Activated CD4-positive, alpha-beta T cell treated with anti-CD3 and anti-CD28 coated beads, Interleukin-2, amount 10 ng/mL, durations not matched to agents 24 days and 14 days (primary cell): ENCODE results near the gene TRAP1. TPM values are rescaled to one million over a fixed set of nuclear protein-coding genes. Genes with fewer than 3 reads are reported as not detected.

Experiments
- DNase-seq: peaks from one replicate; pipeline ENCODE4 v3.0.0; 2022
- H3K27ac Mint-ChIP-seq: one replicate; pipeline ENCODE4 v1.8.0; 2022; ENCODE audit warnings: mild to moderate bottlenecking, mixed read lengths
- H3K27me3 Mint-ChIP-seq: one replicate; pipeline ENCODE4 v1.8.0; 2022; ENCODE audit warnings: mixed read lengths
- H3K36me3 Mint-ChIP-seq: one replicate; pipeline ENCODE4 v1.8.0; 2022; ENCODE audit warnings: low read depth, mild to moderate bottlenecking, mixed read lengths
- H3K4me1 Mint-ChIP-seq: one replicate; pipeline ENCODE4 v1.8.0; 2021; ENCODE audit warnings: mixed read lengths
- H3K4me3 Mint-ChIP-seq: one replicate; pipeline ENCODE4 v1.8.0; 2022; ENCODE audit warnings: mild to moderate bottlenecking, moderate library complexity, mixed read lengths
- H3K9me3 Mint-ChIP-seq: one replicate; pipeline ENCODE4 v1.8.0; 2021; ENCODE audit warnings: mixed read lengths
- intact Hi-C: fragments of 100-400 bp; cut with micrococcal nuclease; formaldehyde crosslinking; loops from one replicate; pipeline ENCODE4 v1.15.1; 2023
- total RNA-seq: library from RNA; stranded (reverse); gene quantifications from 2 replicates; pipeline ENCODE4 v1.2.3, GENCODE V29; 2022

The TRAP1 gene
- total RNA-seq, 1 donor from 2014 or later = 421 TPM

GRCh38 chr16:3748307-3748706 lies 31.0 kb upstream of the TRAP1 start:
- Mint-ChIP-seq H3K9me3 (no peaks in the 10 kb centered on the region), H3K27me3 (no peaks in the 10 kb centered on the region), H3K4me1 (peaks cover 12% of the 10 kb centered on the region), H3K4me3 (no peak overlapping the region), H3K36me3 (peaks cover 53% of the 10 kb centered on the region), H3K27ac (no peak overlapping the region)
- intact Hi-C loops = loop anchor here (2.0 kb wide), 1 partner anchor 62 kb away; no protein-coding TSS in a partner anchor
- no peak for DNase-seq

GRCh38 chr16:3745751-3746355 lies 28.5 kb upstream of the TRAP1 start:
- Mint-ChIP-seq H3K27me3 (no peaks in the 10 kb centered on the region), H3K27ac (no peak overlapping the region), H3K4me1 (peaks cover 11% of the 10 kb centered on the region), H3K4me3 (no peak overlapping the region), H3K36me3 (peaks cover 52% of the 10 kb centered on the region), H3K9me3 (no peaks in the 10 kb centered on the region)
- no peak for DNase-seq
- intact Hi-C loops = no loop called here

- intact Hi-C loops = no loop called here
- Mint-ChIP-seq H3K4me1 (peaks cover 2% of the 10 kb centered on the region), H3K27ac (no peak overlapping the region), H3K9me3 (no peaks in the 10 kb centered on the region), H3K36me3 (peaks cover 53% of the 10 kb centered on the region), H3K4me3 (no peak overlapping the region), H3K27me3 (no peaks in the 10 kb centered on the region)
- DNase-seq = no peak
Observed at GRCh38 chr16:3744018-3744417, 26.7 kb upstream of the TRAP1 start.

GRCh38 chr16:3740934-3741333 lies 23.6 kb upstream of the TRAP1 start:
- H3K4me1 Mint-ChIP-seq = no peaks in the 10 kb centered on the region
- H3K27ac Mint-ChIP-seq = no peak overlapping the region
- H3K36me3 Mint-ChIP-seq = peaks cover 58% of the 10 kb centered on the region
- intact Hi-C loops = no loop called here
- H3K4me3 Mint-ChIP-seq = no peak overlapping the region
- H3K9me3 Mint-ChIP-seq = no peaks in the 10 kb centered on the region
- H3K27me3 Mint-ChIP-seq = no peaks in the 10 kb centered on the region
- no peak for DNase-seq

GRCh38 chr16:3740186-3740585 lies 22.9 kb upstream of the TRAP1 start:
- peaks cover 62% of the 10 kb centered on the region for H3K36me3 Mint-ChIP-seq
- no peak for DNase-seq
- no peaks in the 10 kb centered on the region for H3K9me3 Mint-ChIP-seq
- H3K27ac Mint-ChIP-seq = no peak overlapping the region
- H3K4me1 Mint-ChIP-seq = no peaks in the 10 kb centered on the region
- no peak overlapping the region for H3K4me3 Mint-ChIP-seq
- intact Hi-C loops = no loop called here
- H3K27me3 Mint-ChIP-seq = no peaks in the 10 kb centered on the region

- no peaks in the 10 kb centered on the region for H3K4me1 Mint-ChIP-seq
- peaks cover 63% of the 10 kb centered on the region for H3K36me3 Mint-ChIP-seq
- no peaks in the 10 kb centered on the region for H3K9me3 Mint-ChIP-seq
- intact Hi-C loops = no loop called here
- no peak overlapping the region for H3K27ac Mint-ChIP-seq
- H3K4me3 Mint-ChIP-seq = no peak overlapping the region
- DNase-seq = no peak
- H3K27me3 Mint-ChIP-seq = no peaks in the 10 kb centered on the region
Observed at GRCh38 chr16:3739636-3740035, 22.3 kb upstream of the TRAP1 start.

GRCh38 chr16:3738541-3738940 lies 21.2 kb upstream of the TRAP1 start:
- intact Hi-C loops = no loop called here
- H3K9me3 Mint-ChIP-seq = no peaks in the 10 kb centered on the region
- H3K27ac Mint-ChIP-seq = no peak overlapping the region

GRCh38 chr16:3738128-3738527 lies 20.8 kb upstream of the TRAP1 start:
- no peaks in the 10 kb centered on the region for H3K9me3 Mint-ChIP-seq
- H3K36me3 Mint-ChIP-seq = peaks cover 64% of the 10 kb centered on the region
- H3K4me1 Mint-ChIP-seq = no peaks in the 10 kb centered on the region
- DNase-seq = no peak
- no peak overlapping the region for H3K4me3 Mint-ChIP-seq
- H3K27me3 Mint-ChIP-seq = no peaks in the 10 kb centered on the region
- H3K27ac Mint-ChIP-seq = peak overlapping the region; percentile 32
- intact Hi-C loops = no loop called here

More at GRCh38 chr16:3738541-3738940, 21.2 kb upstream of the TRAP1 start:
- Mint-ChIP-seq H3K36me3 (peaks cover 64% of the 10 kb centered on the region), H3K27me3 (no peaks in the 10 kb centered on the region), H3K4me1 (no peaks in the 10 kb centered on the region), H3K4me3 (no peak overlapping the region)
- DNase-seq = no peak

GRCh38 chr16:3737181-3737580 lies 19.9 kb upstream of the TRAP1 start:
- intact Hi-C loops = no loop called here
- H3K36me3 Mint-ChIP-seq = peaks cover 61% of the 10 kb centered on the region
- no peaks in the 10 kb centered on the region for H3K9me3 Mint-ChIP-seq
- no peak overlapping the region for H3K4me3 Mint-ChIP-seq
- no peaks in the 10 kb centered on the region for H3K4me1 Mint-ChIP-seq
- DNase-seq = no peak
- no peaks in the 10 kb centered on the region for H3K27me3 Mint-ChIP-seq
- peak overlapping the region; percentile 60 for H3K27ac Mint-ChIP-seq

GRCh38 chr16:3736116-3736515 lies 18.8 kb upstream of the TRAP1 start:
- H3K4me3 Mint-ChIP-seq = no peak overlapping the region
- no peak overlapping the region for H3K27ac Mint-ChIP-seq
- no peaks in the 10 kb centered on the region for H3K27me3 Mint-ChIP-seq
- no peaks in the 10 kb centered on the region for H3K9me3 Mint-ChIP-seq
- intact Hi-C loops = no loop called here
- peaks cover 2% of the 10 kb centered on the region for H3K4me1 Mint-ChIP-seq
- H3K36me3 Mint-ChIP-seq = peaks cover 65% of the 10 kb centered on the region
- DNase-seq = no peak

GRCh38 chr16:3735541-3735940 lies 18.2 kb upstream of the TRAP1 start:
- DNase-seq = no peak
- intact Hi-C loops = no loop called here
- no peaks in the 10 kb centered on the region for H3K27me3 Mint-ChIP-seq
- no peaks in the 10 kb centered on the region for H3K9me3 Mint-ChIP-seq
- H3K4me3 Mint-ChIP-seq = no peak overlapping the region
- peaks cover 66% of the 10 kb centered on the region for H3K36me3 Mint-ChIP-seq
- H3K27ac Mint-ChIP-seq = no peak overlapping the region
- H3K4me1 Mint-ChIP-seq = peaks cover 2% of the 10 kb centered on the region

GRCh38 chr16:3734758-3735221 lies 17.5 kb upstream of the TRAP1 start:
- H3K4me1 Mint-ChIP-seq = peaks cover 2% of the 10 kb centered on the region
- intact Hi-C loops = no loop called here
- peaks cover 70% of the 10 kb centered on the region for H3K36me3 Mint-ChIP-seq
- H3K4me3 Mint-ChIP-seq = no peak overlapping the region
- no peaks in the 10 kb centered on the region for H3K27me3 Mint-ChIP-seq
- DNase-seq = no peak
- H3K27ac Mint-ChIP-seq = no peak overlapping the region
- no peaks in the 10 kb centered on the region for H3K9me3 Mint-ChIP-seq

GRCh38 chr16:3734084-3734757 lies 16.9 kb upstream of the TRAP1 start:
- no peaks in the 10 kb centered on the region for H3K9me3 Mint-ChIP-seq
- peaks cover 70% of the 10 kb centered on the region for H3K36me3 Mint-ChIP-seq
- H3K27ac Mint-ChIP-seq = no peak overlapping the region
- DNase-seq = no peak
- H3K4me1 Mint-ChIP-seq = peaks cover 2% of the 10 kb centered on the region
- no peaks in the 10 kb centered on the region for H3K27me3 Mint-ChIP-seq
- H3K4me3 Mint-ChIP-seq = no peak overlapping the region
- intact Hi-C loops = no loop called here

- intact Hi-C loops = no loop called here
- no peak for DNase-seq
- Mint-ChIP-seq H3K9me3 (no peaks in the 10 kb centered on the region), H3K27ac (no peak overlapping the region), H3K27me3 (no peaks in the 10 kb centered on the region), H3K4me3 (no peak overlapping the region), H3K4me1 (peaks cover 2% of the 10 kb centered on the region), H3K36me3 (peaks cover 69% of the 10 kb centered on the region)
Observed at GRCh38 chr16:3732171-3732570, 14.8 kb upstream of the TRAP1 start.
